ENCODE results near the gene EDC3. TPM values are rescaled to one million over a fixed set of nuclear protein-coding genes. Genes with fewer than 3 reads are reported as not detected.
"Not testable (repeated sequence)": the region's sequence is repeated elsewhere in the genome, so short reads cannot be mapped to it uniquely, and the experiment has no call there.

The EDC3 gene
- total and polyA plus RNA-seq, 9 of the 15 experiments (the other 6 are each of a cell fraction or from before 2014, with no cell fraction given): 11.7 to 63.9 (median 32.8) TPM

- H3K4me3 ChIP-seq; H3K79me2 ChIP-seq (ENCODE audit: control insufficient read depth, insufficient read depth, low read length); H3K9me1 ChIP-seq (ENCODE audit: control insufficient read depth, insufficient read depth, low read length); H3K36me3 ChIP-seq (ENCODE audit: control insufficient read depth, insufficient read depth, low read length); H4K20me1 ChIP-seq (replicated peaks; ENCODE audit: control insufficient read depth, insufficient read depth, low read length); POLR2A ChIA-PET; H3K4me2 ChIP-seq (ENCODE audit: insufficient read depth, low read length); CTCF ChIA-PET (ENCODE audit: low intra/inter-chr PET ratio); BruUV-seq (replicated peaks); DNase-seq (ENCODE audit: extremely low read depth in 1 of 4, low spot score in 3 of 4); H3K27ac ChIP-seq (ENCODE audit: extremely low read depth, low read depth, low read length); H3K9ac ChIP-seq (ENCODE audit: insufficient read depth in 1 of 2, low read depth in 2 of 2, low read length in 2 of 2); intact Hi-C loops (cut with micrococcal nuclease); H3K9me3 ChIP-seq (replicated peaks; ENCODE audit: control insufficient read depth, insufficient read depth, low read depth, low read length); H2AFZ ChIP-seq (ENCODE audit: low read depth, low read length); in situ Hi-C loops (cut with MboI); ATAC-seq: not testable (repeated sequence)
- peaks cover 5 to 16% of the 10 kb centered on the region in 2 experiments; a peak in 2 of 5 replicates for H3K4me1 ChIP-seq (replicated peaks in 1 of 2; ENCODE audit: control insufficient read depth in 2 of 2, insufficient read depth in 2 of 2, low read length in 2 of 2)
- H3K27me3 ChIP-seq (ENCODE audit: control insufficient read depth in 2 of 2, insufficient read depth in 2 of 2, low read length in 2 of 2): peaks cover 43 to 75% of the 10 kb centered on the region in 2 experiments; a peak in 4 of 5 replicates
- 9% methylated on average over 5 of the region's 6 CpGs for WGBS (ENCODE audit: insufficient coverage, low coverage, missing lambda C conversion rate)
- peak; percentile 15 for FAIRE-seq
- TF ChIP-seq CBFA2T2 (conservative IDR thresholded peaks at IDR 0.05): 0 out of 2 replicates have a peak, but pooled peaks have one; percentile 17
Measured at GRCh38 chr15:74729372-74729771, 33.5 kb upstream of the EDC3 start.

GRCh38 chr15:74728699-74729098, 32.9 kb upstream of the EDC3 start:
- CTCF ChIA-PET (ENCODE audit: low intra/inter-chr PET ratio): not testable (repeated sequence)

More at GRCh38 chr15:74728699-74729098, 32.9 kb upstream of the EDC3 start:
- H4K20me1 ChIP-seq (replicated peaks; ENCODE audit: control insufficient read depth, insufficient read depth, low read length); ATAC-seq; POLR2A ChIA-PET; FAIRE-seq; H3K36me3 ChIP-seq (ENCODE audit: control insufficient read depth, insufficient read depth, low read length); BruUV-seq (replicated peaks); H2AFZ ChIP-seq (ENCODE audit: low read depth, low read length); H3K9me3 ChIP-seq (replicated peaks; ENCODE audit: control insufficient read depth, insufficient read depth, low read depth, low read length); H3K4me2 ChIP-seq (ENCODE audit: insufficient read depth, low read length); H3K27ac ChIP-seq (ENCODE audit: extremely low read depth, low read depth, low read length); H3K4me3 ChIP-seq; H3K9me1 ChIP-seq (ENCODE audit: control insufficient read depth, insufficient read depth, low read length); in situ Hi-C loops (cut with MboI); intact Hi-C loops (cut with micrococcal nuclease); DNase-seq (ENCODE audit: extremely low read depth in 1 of 4, low spot score in 3 of 4); H3K79me2 ChIP-seq (ENCODE audit: control insufficient read depth, insufficient read depth, low read length); H3K9ac ChIP-seq (ENCODE audit: insufficient read depth in 1 of 2, low read depth in 2 of 2, low read length in 2 of 2): not testable (repeated sequence)
- 37% methylated on average over 7 of the region's 30 CpGs for WGBS (ENCODE audit: insufficient coverage, low coverage, missing lambda C conversion rate)
- Histone ChIP-seq H3K27me3 (ENCODE audit: control insufficient read depth in 2 of 2, insufficient read depth in 2 of 2, low read length in 2 of 2) (peaks cover 40 to 69% of the 10 kb centered on the region in 2 experiments; a peak in 4 of 5 replicates), H3K4me1 (replicated peaks in 1 of 2; ENCODE audit: control insufficient read depth in 2 of 2, insufficient read depth in 2 of 2, low read length in 2 of 2) (peaks cover 5 to 16% of the 10 kb centered on the region in 2 experiments; a peak in 2 of 5 replicates)

Measured in K562 (cell line).